GM12873 (cell line): Measurements from ENCODE around the gene SSX4.
"Not testable (repeated sequence)": the region's sequence is repeated elsewhere in the genome, so short reads cannot be mapped to it uniquely, and the experiment has no call there.

Experiments
- CTCF ChIP-seq: IDR thresholded peaks from 2 replicates; pipeline ENCODE4 v1.5.1; 2012; ENCODE audit warnings: low read depth, mild to moderate bottlenecking, moderate library complexity, low read length, control low read depth; ENCODE audit not compliant: insufficient read depth; ENCODE audit errors: missing control alignments

Gene SSX4, protein sequence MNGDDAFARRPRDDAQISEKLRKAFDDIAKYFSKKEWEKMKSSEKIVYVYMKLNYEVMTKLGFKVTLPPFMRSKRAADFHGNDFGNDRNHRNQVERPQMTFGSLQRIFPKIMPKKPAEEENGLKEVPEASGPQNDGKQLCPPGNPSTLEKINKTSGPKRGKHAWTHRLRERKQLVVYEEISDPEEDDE

DNA sequence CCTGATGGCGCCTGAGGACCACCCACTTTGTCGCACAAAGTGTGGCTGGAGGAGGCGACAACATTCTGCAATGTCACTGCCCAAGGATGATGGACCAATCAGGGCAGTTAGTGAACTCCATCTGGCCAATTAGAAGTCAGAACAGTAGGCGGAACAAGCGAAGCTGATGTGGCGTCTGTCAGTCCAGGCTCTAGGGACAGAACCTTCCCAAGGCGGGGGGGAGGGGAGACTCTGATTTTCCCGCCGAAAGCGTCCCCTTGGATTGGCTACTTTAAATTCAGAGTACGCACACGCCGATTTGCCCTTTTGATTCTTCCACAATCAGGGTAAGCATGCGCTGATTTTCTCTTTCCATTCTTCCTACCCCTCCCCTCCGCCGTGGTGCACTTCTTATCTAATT lies at the start of gene SSX4:
SSX4 (plus strand) TSS at position 301 of the 400 bp plus-strand sequence. CDS start 515 bp downstream, outside the sequence.
- TF ChIP-seq CTCF, result not testable (repeated sequence)

DNA sequence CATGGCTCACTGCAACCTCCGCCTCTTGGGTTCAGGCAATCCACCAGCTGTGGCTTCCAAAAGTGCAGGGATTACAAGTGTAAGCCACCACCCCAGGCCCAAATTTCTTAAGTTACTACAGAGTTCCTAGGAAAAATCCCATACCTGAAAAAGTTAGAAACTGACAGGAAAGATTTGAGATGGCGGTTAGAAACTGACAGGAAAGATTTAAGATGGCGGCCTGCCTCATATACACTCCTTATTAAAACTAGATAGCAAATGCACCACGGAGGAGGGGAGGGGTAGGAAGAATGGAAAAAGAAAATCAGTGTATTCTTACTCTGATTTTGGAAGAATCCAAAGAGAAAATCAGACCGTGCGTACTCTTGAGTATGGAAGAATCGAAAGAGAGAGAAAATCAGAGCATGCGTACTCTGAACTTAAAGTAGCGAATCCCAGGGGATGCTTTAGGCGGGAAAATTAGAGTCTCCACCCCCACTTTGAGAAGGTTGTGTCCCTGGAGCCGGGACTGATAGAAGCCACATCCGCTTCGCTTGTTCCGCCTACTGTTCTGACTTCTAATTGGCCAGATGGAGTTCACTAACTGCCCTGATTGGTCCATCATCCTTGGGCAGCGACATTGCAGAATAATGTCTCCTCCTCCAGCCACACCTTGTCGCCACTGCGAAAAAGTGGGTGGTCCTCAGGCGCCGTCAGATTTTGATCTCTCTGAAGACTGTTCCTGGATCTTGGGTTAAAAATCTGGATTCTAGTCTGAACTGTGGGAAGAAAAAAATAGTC lies 26.8 kb upstream of the SSX4 start, which contains the start of gene SSX3:
SSX3 (minus strand) TSS at position 389 of the 780 bp plus-strand sequence. CDS start 1,454 bp downstream, outside the sequence.
- not testable (repeated sequence) for TF ChIP-seq CTCF

DNA sequence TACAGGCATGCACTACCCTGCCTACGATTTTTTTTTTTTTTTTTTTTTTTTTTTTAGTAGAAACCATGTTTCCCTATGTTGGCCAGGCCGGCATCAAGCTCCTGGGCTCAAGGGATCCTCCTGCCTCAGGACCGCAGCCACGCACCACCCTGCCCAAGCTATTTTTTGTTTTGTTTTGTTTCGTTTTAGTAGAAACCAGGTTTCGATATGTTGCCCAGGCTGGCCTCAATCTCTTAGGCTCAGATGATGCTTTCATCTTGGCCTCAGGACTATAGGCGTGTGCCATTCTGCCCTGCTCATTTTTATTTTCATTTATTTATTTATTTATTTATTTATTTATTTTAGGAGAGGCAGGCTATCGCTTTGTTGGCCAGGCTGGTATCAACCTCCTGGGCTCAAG lies 25.7 kb upstream of the SSX4 start:
- no peak for TF ChIP-seq CTCF

GRCh38 chrX:48411860-48412259 lies 28.5 kb downstream of the SSX4 start, which contains the start of gene SSX4B:
Gene SSX4B, minus strand, starts transcription at chrX:48411960. Its CDS starts 588 bp downstream, at chrX:48411372.
- TF ChIP-seq CTCF, result not testable (repeated sequence)
